Measurements from ENCODE around the gene KIF5A. TPM values are rescaled to one million over a fixed set of nuclear protein-coding genes. Genes with fewer than 3 reads are reported as not detected.

The KIF5A gene
- total and polyA plus RNA-seq, 2 of the 13 experiments (the other 11 are each of a cell fraction or from before 2014, with no cell fraction given), result 1.6 to 11.9 TPM

DNA sequence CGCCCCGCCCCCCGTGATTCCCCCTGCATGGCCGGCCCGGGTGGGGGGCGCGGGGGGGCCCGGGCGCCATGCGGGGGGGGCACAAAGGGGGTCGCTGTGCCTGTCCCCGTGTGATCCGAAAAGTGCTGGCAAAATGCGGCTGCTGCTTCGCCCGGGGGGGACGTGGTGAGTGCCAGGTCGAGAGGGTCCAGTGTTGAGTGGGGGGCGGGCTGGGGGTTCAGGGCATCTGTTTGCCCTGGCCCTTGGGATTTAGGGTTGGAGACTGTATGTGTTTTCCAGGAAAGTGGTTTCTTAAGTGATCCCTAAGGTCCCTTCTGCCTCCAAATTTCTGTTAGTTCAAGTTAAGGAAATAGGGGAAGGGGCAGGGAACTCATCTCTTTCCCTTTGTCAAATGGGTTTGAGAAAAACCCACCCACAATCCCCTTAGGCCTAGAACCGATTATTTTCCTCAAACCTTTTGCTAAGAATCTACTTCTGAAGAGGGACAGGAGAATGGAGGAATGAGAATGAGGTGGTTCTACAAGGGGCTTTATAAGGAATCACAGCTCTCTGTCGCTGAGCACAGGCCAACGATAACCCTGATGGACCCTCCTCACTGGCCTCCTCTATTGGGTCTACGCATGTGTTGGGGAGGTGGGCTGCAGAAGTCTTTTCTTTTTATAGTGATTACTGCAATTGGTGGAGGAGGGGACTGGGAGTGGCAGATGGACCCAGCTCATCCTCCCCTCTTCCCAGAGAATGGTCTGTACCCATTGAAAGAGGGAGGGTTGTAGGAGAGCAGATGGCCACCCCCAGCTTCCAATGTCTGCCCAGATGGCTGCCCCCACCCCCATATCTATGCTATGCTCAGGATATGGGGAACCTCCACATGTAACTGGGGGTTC is 62.2 kb downstream of the KIF5A start:
- 30% methylated on average over 10 of the region's 23 CpGs for WGBS (ENCODE audit: low lambda C conversion rate)
- TF ChIP-seq, protein P1, sequence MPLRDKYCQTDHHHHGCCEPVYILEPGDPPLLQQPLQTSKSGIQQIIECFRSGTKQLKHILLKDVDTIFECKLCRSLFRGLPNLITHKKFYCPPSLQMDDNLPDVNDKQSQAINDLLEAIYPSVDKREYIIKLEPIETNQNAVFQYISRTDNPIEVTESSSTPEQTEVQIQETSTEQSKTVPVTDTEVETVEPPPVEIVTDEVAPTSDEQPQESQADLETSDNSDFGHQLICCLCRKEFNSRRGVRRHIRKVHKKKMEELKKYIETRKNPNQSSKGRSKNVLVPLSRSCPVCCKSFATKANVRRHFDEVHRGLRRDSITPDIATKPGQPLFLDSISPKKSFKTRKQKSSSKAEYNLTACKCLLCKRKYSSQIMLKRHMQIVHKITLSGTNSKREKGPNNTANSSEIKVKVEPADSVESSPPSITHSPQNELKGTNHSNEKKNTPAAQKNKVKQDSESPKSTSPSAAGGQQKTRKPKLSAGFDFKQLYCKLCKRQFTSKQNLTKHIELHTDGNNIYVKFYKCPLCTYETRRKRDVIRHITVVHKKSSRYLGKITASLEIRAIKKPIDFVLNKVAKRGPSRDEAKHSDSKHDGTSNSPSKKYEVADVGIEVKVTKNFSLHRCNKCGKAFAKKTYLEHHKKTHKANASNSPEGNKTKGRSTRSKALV (CRISPR knock-in tag; IDR thresholded peaks at IDR 0.05), result no peak
- TF ChIP-seq, protein P2, sequence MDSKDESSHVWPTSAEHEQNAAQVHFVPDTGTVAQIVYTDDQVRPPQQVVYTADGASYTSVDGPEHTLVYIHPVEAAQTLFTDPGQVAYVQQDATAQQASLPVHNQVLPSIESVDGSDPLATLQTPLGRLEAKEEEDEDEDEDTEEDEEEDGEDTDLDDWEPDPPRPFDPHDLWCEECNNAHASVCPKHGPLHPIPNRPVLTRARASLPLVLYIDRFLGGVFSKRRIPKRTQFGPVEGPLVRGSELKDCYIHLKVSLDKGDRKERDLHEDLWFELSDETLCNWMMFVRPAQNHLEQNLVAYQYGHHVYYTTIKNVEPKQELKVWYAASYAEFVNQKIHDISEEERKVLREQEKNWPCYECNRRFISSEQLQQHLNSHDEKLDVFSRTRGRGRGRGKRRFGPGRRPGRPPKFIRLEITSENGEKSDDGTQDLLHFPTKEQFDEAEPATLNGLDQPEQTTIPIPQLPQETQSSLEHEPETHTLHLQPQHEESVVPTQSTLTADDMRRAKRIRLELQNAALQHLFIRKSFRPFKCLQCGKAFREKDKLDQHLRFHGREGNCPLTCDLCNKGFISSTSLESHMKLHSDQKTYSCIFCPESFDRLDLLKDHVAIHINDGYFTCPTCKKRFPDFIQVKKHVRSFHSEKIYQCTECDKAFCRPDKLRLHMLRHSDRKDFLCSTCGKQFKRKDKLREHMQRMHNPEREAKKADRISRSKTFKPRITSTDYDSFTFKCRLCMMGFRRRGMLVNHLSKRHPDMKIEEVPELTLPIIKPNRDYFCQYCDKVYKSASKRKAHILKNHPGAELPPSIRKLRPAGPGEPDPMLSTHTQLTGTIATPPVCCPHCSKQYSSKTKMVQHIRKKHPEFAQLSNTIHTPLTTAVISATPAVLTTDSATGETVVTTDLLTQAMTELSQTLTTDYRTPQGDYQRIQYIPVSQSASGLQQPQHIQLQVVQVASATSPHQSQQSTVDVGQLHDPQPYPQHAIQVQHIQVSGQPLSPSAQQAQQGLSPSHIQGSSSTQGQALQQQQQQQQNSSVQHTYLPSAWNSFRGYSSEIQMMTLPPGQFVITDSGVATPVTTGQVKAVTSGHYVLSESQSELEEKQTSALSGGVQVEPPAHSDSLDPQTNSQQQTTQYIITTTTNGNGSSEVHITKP (CRISPR knock-in tag; IDR thresholded peaks at IDR 0.05; ENCODE audit: low read depth), result peak; percentile 66; the same call in 1 of the 2 replicates
- Histone ChIP-seq H4K20me1 (ENCODE audit: insufficient read depth, low read length) (no peaks in the 10 kb centered on the region), H3K4me2 (ENCODE audit: low read depth, low read length) (peak overlapping the region; percentile 73), H3K27me3 (ENCODE audit: control insufficient read depth in 1 of 2, insufficient read depth in 2 of 2, low read length in 2 of 2) (peaks cover 0 to 19% of the 10 kb centered on the region in 2 experiments; a peak in 2 of 5 replicates), H3K9me3 (ENCODE audit: low read length) (no peaks in the 10 kb centered on the region), H2AFZ (ENCODE audit: low read length) (no peak overlapping the region), H3K4me1 (ENCODE audit: insufficient read depth, low read length) (peaks cover 32% of the 10 kb centered on the region), H3K9ac (ENCODE audit: insufficient read depth, low read depth, low read length) (peak overlapping the region; percentile 67), H3K4me3 (replicated peaks in 1 of 3; ENCODE audit: insufficient read depth in 1 of 3, low read depth in 2 of 3, low read length in 3 of 3) (peak overlapping the region; percentile 71 to 78 (median 76); a peak in 5 of 6 replicates), H3K79me2 (ENCODE audit: insufficient read depth, low read length) (no peaks in the 10 kb centered on the region), H3K36me3 (replicated peaks in 1 of 2; ENCODE audit: control insufficient read depth in 1 of 2, insufficient read depth in 2 of 2, low read length in 2 of 2) (no peaks in the 10 kb centered on the region), H3K27ac (ENCODE audit: extremely low read length, insufficient read depth, low read length) (no peak overlapping the region)
- ChIA-PET CTCF (ENCODE audit: low intra/inter-chr PET ratio, low total read pairs) (no interaction called here), POLR2A (interaction anchor here (0.9 to 2.8 kb wide), 10 partner anchors 8 to 160 kb away, joined by 3 to 26 read pairs (median 6); partner anchors contain the start of genes DCTN2, DDIT3, EEF1AKMT3 and METTL1)
- intact Hi-C loops (cut with micrococcal nuclease; ENCODE audit: unreplicated experiment) (no loop called here), in situ Hi-C loops (cut with HindIII; ENCODE audit: extremely low pct_ligation_motif_present, low pct_unique_long_range_greater_than_20kb) (no loop called here)
- ATAC-seq, result no peak
- DNase-seq (ENCODE audit: low spot score), result no peak
- BruUV-seq (replicated peaks), result TSS peak; percentile 83
- FAIRE-seq, result no peak
